ENCODE measurements around the gene SMC3. TPM values are rescaled to one million over a fixed set of nuclear protein-coding genes. Genes with fewer than 3 reads are reported as not detected.

SMC3 gene
- total RNA-seq, 6 experiments from 2014 or later, result 26.0 to 40.5 (median 38.0) TPM

GRCh38 chr10:110569736-110570135, 2.2 kb downstream of the SMC3 start:
- Mint-ChIP-seq H3K36me3 (ENCODE audit: low read depth) (peaks cover 5% of the 10 kb centered on the region), H3K4me1 (ENCODE audit: low read depth) (peaks cover 56% of the 10 kb centered on the region), H3K9me3 (no peaks in the 10 kb centered on the region), H3K4me3 (peak overlapping the region; percentile 98), H3K27me3 (ENCODE audit: insufficient read depth) (no peaks in the 10 kb centered on the region), H3K27ac (peak overlapping the region; percentile 7; the same call in 1 of the 2 replicates)
- peak; percentile 3 for DNase-seq
- TF ChIP-seq CTCF (IDR thresholded peaks at IDR 0.05), result no peak

GRCh38 chr10:110571093-110571743, 3.7 kb downstream of the SMC3 start:
- Mint-ChIP-seq H3K4me3 (no peak overlapping the region), H3K27me3 (ENCODE audit: insufficient read depth) (no peaks in the 10 kb centered on the region), H3K27ac (no peak overlapping the region), H3K36me3 (ENCODE audit: low read depth) (peaks cover 9% of the 10 kb centered on the region), H3K9me3 (no peaks in the 10 kb centered on the region), H3K4me1 (ENCODE audit: low read depth) (peaks cover 63% of the 10 kb centered on the region)
- no peak for TF ChIP-seq CTCF (IDR thresholded peaks at IDR 0.05)
- no peak for DNase-seq

GRCh38 chr10:110572862-110573261, 5.4 kb downstream of the SMC3 start:
- Mint-ChIP-seq H3K27me3 (ENCODE audit: insufficient read depth) (no peaks in the 10 kb centered on the region), H3K4me3 (no peak overlapping the region), H3K36me3 (ENCODE audit: low read depth) (peaks cover 9% of the 10 kb centered on the region), H3K4me1 (ENCODE audit: low read depth) (peaks cover 67% of the 10 kb centered on the region), H3K27ac (no peak overlapping the region), H3K9me3 (no peaks in the 10 kb centered on the region)
- no peak for DNase-seq
- TF ChIP-seq CTCF (IDR thresholded peaks at IDR 0.05), result no peak

GRCh38 chr10:110574420-110574819, 6.9 kb downstream of the SMC3 start:
- H3K27ac Mint-ChIP-seq, result peak overlapping the region; percentile 30; the same call in 1 of the 2 replicates
- H3K4me1 Mint-ChIP-seq (ENCODE audit: low read depth), result peaks cover 56% of the 10 kb centered on the region
- no peak for DNase-seq
- no peak overlapping the region for H3K4me3 Mint-ChIP-seq
- no peaks in the 10 kb centered on the region for H3K9me3 Mint-ChIP-seq
- peaks cover 22% of the 10 kb centered on the region for H3K36me3 Mint-ChIP-seq (ENCODE audit: low read depth)
- TF ChIP-seq CTCF (IDR thresholded peaks at IDR 0.05), result no peak
- H3K27me3 Mint-ChIP-seq (ENCODE audit: insufficient read depth), result no peaks in the 10 kb centered on the region

GRCh38 chr10:110576220-110576619, 8.7 kb downstream of the SMC3 start:
- DNase-seq, result peak; percentile 84
- H3K36me3 Mint-ChIP-seq (ENCODE audit: low read depth), result peaks cover 21% of the 10 kb centered on the region
- H3K4me3 Mint-ChIP-seq, result peak overlapping the region; percentile 66
- H3K27me3 Mint-ChIP-seq (ENCODE audit: insufficient read depth), result no peaks in the 10 kb centered on the region
- H3K4me1 Mint-ChIP-seq (ENCODE audit: low read depth), result peaks cover 42% of the 10 kb centered on the region
- peak overlapping the region; percentile 82 for H3K27ac Mint-ChIP-seq
- TF ChIP-seq CTCF (IDR thresholded peaks at IDR 0.05), result no peak
- no peaks in the 10 kb centered on the region for H3K9me3 Mint-ChIP-seq
